HG02642 (cell line): ENCODE data around the gene CARMIL1.

Experiments
- ATAC-seq: cut with Tn5 transposase; IDR thresholded peaks from one replicate; pipeline ENCODE4 v1.9.1; 2021; ENCODE audit warnings: mild to moderate bottlenecking; ENCODE audit not compliant: unreplicated experiment, poor library complexity

The CARMIL1 gene

GRCh38 chr6:25628471-25629197, 349.5 kb downstream of the CARMIL1 start:
- ATAC-seq, result no peak

- no peak for ATAC-seq
Measured at GRCh38 chr6:25629198-25629576, 350.0 kb downstream of the CARMIL1 start.

DNA sequence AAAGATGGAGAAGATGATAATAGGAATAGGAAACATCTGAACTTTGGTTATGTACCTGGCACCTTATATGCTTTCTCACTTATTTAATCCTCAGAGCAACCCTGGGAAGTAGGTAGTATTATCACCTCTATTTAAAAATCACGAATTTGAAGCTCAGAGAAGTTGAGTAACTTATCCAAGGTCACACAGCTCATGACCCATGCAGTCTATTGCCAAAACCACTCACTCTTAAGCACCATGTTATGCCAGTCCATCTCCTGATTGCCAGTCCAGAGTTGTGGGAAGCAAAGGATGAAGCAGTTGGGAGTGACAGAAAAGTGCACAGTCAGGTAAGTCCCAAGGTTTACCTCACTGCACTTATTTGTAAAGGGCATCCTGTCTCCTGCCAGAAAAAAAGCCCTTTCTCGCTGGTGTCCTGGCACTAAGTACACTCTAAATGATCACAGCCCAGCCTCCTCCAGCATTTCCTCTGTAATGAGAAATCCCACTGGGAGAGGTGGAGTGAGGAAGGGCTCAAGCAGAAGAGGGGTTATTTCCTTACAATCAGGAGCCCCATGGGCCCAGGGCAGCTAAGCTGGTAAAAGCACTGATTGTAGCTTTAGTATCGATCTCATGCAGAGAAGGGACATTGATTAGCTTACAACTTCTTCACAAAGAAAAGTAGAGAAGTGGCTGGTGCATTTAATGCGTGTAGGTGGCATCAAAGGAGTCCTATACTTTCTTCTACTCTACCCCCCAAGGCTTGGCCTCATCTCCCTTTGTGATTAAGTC, 351.5 kb downstream of the CARMIL1 start:
- no peak for ATAC-seq

DNA sequence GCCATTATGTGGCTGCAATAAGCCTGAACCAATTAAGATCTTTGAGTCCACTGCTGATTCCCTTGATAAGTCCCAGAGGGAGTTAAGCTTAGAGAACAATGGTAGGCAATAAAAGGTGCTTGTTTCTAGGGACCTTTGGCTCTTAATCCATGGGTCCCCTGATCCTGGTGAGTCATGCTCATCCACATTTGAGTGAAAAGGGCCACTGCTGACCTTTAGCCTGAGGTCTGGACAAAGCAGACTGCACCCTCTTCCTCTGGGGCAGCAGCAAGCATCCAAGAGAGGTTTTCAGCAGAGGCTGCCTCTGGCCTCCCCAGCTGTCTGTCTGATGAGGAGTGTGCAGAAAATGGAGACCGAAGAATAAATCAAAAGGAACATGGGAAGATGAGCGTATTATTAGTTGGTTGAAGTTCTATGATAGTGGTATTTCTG, 356.7 kb downstream of the CARMIL1 start:
- no peak for ATAC-seq

GRCh38 chr6:25637211-25637610, 358.0 kb downstream of the CARMIL1 start:
- no peak for ATAC-seq

DNA sequence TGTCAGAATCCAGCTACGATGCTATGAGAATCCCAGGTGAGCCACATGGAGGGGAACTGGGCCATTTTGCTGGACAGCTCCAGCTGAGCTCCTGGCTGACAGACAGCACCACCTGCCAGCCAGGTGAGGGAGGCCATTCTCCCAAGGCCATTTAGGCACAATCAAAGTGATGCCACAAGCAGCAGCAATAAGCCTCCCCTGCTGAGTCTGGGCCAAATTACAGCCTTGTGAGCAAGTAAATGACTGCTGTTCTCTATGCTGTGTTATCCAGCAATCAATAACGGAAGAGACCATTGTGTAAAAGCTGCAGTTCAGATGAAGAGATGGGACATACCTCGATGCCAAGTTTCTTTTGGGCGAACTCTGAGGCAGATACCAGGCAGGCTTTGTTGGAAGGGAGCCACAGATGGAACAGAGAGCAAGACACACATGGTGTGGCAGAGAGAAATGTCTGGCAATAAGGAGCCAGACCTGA, 358.8 kb downstream of the CARMIL1 start:
- ATAC-seq, result no peak

- no peak for ATAC-seq
Measured at GRCh38 chr6:25639653-25640052, 360.5 kb downstream of the CARMIL1 start.

DNA sequence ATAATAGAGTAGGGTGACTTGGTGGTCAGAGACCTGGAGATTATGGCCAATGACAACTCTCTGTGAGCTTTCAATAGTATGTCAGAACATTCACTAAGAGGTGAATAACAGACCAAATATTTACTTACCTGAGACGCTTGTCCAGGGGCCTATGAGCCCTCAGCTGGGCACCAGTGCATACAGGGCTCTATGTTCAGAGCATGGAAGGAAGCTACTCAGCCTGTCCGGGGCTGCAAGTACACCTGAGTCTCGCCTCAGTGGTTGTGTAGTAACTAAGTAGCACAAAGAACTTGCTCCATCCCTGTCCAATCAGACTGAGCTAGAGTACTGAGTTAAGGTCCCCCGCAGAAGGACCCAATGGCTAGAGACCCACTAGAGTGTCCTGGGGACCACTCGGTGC, 361.3 kb downstream of the CARMIL1 start:
- no peak for ATAC-seq

GRCh38 chr6:25640891-25641290, 361.7 kb downstream of the CARMIL1 start:
- no peak for ATAC-seq

DNA sequence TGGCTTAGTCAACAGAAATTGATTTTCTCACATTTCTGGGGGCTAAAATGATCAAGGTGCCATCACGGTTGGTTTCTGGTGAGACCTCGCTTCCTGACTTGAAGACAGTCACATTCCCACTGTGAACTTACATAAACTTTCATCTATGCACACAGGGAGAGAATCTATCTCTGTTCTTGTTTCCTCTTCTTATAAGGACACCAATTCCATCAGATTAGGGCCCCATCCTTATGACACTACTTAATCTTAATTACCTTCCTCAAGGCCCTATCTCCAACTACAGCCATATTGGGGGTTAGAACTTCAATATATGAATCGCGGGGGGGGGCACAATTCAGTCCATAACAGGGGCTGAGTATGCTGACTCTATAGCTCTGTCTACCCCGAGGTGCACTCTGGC, 362.2 kb downstream of the CARMIL1 start:
- ATAC-seq, result no peak

- ATAC-seq, result no peak
Measured at GRCh38 chr6:25641940-25642666, 362.9 kb downstream of the CARMIL1 start.

GRCh38 chr6:25642667-25643328, 363.6 kb downstream of the CARMIL1 start:
- ATAC-seq, result no peak

DNA sequence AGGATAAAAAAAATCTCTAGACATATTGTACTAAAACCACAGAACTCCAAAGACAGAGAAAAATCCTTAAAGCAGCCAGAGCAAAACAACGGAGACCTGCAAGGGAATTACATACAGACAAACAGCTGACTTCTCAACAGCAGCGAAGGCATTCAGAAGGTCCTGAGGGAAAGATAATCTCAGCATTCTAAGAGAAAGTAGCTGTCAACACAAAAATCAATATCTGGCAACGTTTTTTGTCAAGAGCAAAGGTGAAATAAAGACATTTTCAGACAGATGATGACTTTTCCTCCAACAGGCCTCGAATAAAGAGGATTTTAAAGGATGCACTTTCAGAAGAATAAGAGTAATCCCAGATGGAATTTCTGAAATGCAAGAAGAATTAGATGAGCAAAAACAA, 366.7 kb downstream of the CARMIL1 start:
- ATAC-seq, result no peak

DNA sequence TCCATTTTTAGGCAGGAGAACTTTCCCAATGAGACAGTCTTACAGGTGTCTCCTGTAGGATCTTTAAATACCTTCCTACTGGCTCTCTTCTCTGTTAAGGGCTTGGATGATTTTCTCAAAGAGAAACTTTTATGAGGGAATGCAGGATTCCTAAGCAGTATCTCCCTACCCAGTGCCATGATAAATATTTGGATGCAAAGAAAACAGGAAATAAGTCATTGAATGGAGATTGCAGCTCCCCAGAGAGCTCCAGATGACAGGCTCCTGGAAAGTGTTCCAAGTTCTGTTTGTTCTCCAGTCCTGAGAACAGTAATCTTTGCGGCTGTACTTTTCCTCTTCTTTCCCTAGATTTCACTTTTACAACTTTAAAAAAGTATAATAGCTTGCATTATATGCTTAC, 370.4 kb downstream of the CARMIL1 start:
- no peak for ATAC-seq

- ATAC-seq, result no peak
Measured at GRCh38 chr6:25652007-25652515, 372.9 kb downstream of the CARMIL1 start, which contains the start of gene SCGN. Gene SCGN, plus strand, starts transcription at chr6:25652215. Its CDS starts 189 bp downstream, at chr6:25652404.

DNA sequence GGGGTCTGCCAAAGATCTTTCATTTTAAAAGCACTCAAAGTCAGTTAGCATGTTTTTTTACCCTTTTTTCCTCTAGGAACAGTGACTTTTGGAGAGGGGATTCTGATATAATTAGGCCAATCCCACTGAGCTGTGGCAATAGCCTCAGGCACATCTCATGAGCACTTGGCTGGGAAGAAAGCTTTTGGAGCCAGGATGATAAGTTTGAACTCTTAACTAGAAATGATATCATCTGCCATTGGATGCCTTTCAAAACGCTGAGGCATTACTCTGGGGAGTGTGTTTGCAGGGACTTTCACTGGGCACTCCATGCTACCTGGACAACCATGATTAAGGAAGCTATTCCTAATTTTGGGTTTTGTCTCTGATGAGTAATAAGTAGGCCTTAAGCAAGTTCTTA, 376.5 kb downstream of the CARMIL1 start:
- ATAC-seq, result no peak

GRCh38 chr6:25659633-25660368, 380.6 kb downstream of the CARMIL1 start:
- ATAC-seq, result no peak

GRCh38 chr6:25660512-25660911, 381.3 kb downstream of the CARMIL1 start:
- ATAC-seq, result no peak

DNA sequence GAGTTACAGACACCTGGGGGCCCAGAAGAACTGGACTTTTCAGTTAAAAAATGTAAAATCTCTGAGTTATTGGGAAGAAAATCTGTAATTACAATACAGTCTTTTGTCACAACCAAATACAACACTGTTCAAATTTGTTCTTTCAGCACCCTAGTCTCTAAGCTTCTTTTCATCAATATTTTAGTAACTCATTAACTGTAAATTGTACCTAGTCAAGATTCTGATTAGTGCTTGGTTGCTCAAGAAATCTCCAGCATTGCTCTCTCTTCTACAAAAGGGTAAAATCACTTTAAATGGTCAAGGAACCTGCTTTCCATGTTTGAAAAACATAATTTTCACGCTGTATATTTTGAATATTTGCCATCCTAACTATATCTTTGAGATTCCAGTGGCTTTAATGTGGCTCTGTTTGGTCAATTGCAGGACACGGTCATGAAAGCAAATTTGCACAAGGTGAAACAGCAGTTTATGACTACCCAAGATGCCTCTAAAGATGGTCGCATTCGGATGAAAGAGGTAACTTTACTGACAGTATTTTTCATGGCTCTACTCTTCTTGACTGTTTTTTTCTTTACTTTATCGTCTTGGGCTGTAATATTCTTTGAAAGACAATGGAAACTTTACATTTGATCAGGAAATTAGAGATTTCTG, 382.1 kb downstream of the CARMIL1 start:
- no peak for ATAC-seq
